ENCODE measurements around the gene H2BK1. TPM values are rescaled to one million over a fixed set of nuclear protein-coding genes. Genes with fewer than 3 reads are reported as not detected.

The H2BK1 gene
- polyA plus RNA-seq, 1 donor (not counting 4 experiments of a cell fraction or from before 2014, with no cell fraction given): not detected

DNA sequence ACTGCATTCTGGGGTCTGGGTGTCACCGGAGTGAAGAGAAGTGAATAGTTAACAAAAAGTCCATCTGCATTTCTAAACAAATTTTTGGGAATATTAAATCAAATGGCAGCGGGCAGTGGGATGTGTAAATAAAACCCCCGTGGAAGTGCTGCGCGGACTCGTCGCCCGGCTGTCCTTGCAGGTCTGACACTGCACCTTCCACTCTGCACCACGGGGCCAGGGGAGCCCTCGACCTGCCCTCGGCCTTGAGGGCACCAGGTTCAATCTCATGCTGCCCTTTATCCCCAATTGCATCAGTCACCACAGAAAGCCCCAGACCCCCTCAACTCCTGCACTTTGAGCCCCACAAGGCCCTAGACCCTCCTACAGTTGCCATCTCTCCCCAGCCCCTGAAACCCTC lies 44.6 kb upstream of the H2BK1 start:
- FAIRE-seq (no peak), DNase-seq (ENCODE audit: low read depth, low spot score) (no peak)
- Histone ChIP-seq H3K36me3 (ENCODE audit: control insufficient read depth in 2 of 2, extremely low read depth in 1 of 2, insufficient read depth in 2 of 2, low read length in 2 of 2) (no peaks in the 10 kb centered on the region), H3K27ac (ENCODE audit: control insufficient read depth, insufficient read depth, low read length) (no peak overlapping the region), H3K9me3 (ENCODE audit: control insufficient read depth, low read depth, low read length) (no peaks in the 10 kb centered on the region), H3K79me2 (ENCODE audit: control insufficient read depth, insufficient read depth, low read length) (no peaks in the 10 kb centered on the region), H3K27me3 (ENCODE audit: control insufficient read depth, extremely low read depth, insufficient read depth, low read length) (peaks cover 39% of the 10 kb centered on the region), H4K20me1 (ENCODE audit: control insufficient read depth, extremely low read depth, insufficient read depth, low read length) (no peaks in the 10 kb centered on the region), H3K4me2 (ENCODE audit: control insufficient read depth, extremely low read depth, insufficient read depth, low read depth, low read length) (no peak overlapping the region), H2AFZ (ENCODE audit: control insufficient read depth, low read length) (no peak overlapping the region), H3K4me1 (ENCODE audit: control insufficient read depth, extremely low read depth, insufficient read depth, low read length) (peaks cover 6% of the 10 kb centered on the region), H3K9me1 (ENCODE audit: control insufficient read depth, extremely low read depth, insufficient read depth, low read length) (no peaks in the 10 kb centered on the region), H3K4me3 (ENCODE audit: control insufficient read depth in 2 of 3, extremely low read depth in 1 of 3, insufficient read depth in 2 of 3, low read depth in 1 of 3, low read length in 3 of 3) (no peak overlapping the region), H3K9ac (ENCODE audit: control insufficient read depth, extremely low read depth, insufficient read depth, low read length) (no peak overlapping the region)
- TF ChIP-seq, protein P1, sequence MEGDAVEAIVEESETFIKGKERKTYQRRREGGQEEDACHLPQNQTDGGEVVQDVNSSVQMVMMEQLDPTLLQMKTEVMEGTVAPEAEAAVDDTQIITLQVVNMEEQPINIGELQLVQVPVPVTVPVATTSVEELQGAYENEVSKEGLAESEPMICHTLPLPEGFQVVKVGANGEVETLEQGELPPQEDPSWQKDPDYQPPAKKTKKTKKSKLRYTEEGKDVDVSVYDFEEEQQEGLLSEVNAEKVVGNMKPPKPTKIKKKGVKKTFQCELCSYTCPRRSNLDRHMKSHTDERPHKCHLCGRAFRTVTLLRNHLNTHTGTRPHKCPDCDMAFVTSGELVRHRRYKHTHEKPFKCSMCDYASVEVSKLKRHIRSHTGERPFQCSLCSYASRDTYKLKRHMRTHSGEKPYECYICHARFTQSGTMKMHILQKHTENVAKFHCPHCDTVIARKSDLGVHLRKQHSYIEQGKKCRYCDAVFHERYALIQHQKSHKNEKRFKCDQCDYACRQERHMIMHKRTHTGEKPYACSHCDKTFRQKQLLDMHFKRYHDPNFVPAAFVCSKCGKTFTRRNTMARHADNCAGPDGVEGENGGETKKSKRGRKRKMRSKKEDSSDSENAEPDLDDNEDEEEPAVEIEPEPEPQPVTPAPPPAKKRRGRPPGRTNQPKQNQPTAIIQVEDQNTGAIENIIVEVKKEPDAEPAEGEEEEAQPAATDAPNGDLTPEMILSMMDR (optimal IDR thresholded peaks at IDR 0.05 in 1 of 3, IDR thresholded peaks at IDR 0.05 in 1 of 3, conservative IDR thresholded peaks at IDR 0.05 in 1 of 3; ENCODE audit: extremely low read depth in 1 of 3, insufficient read depth in 2 of 3, low read length in 3 of 3): no peak
- TF ChIP-seq EZH2 (IDR thresholded peaks at IDR 0.05; ENCODE audit: low read length): no peak
- dilution Hi-C loops (cut with MboI; ENCODE audit: extremely low pct_ligation_motif_present, low sequenced_read_pairs): no loop called here

DNA sequence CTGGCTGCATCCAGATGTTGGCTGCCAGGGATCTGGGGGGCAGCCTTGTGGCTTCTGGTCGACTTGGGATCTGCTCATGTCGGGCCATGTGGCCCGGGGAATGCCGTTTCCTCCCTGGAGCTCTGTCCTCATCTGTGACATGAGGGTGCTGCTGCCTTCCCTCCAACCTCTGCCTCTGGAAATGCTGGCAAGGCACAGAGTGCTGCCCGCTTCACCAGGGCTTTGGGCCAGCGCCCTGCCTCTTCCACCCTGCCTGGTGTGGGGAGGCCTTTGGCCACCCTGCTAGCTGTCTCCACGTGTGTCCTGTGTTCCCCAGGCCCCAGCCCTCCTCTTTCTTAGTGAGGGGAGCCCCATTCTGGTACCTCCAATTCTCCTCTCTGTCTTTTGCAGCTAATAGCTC lies 44.0 kb upstream of the H2BK1 start:
- no peak overlapping the region for H3K4me3 ChIP-seq (ENCODE audit: control insufficient read depth in 2 of 3, extremely low read depth in 1 of 3, insufficient read depth in 2 of 3, low read depth in 1 of 3, low read length in 3 of 3)
- dilution Hi-C loops (cut with MboI; ENCODE audit: extremely low pct_ligation_motif_present, low sequenced_read_pairs): no loop called here
- no peaks in the 10 kb centered on the region for H4K20me1 ChIP-seq (ENCODE audit: control insufficient read depth, extremely low read depth, insufficient read depth, low read length)
- no peak for DNase-seq (ENCODE audit: low read depth, low spot score)
- H3K4me2 ChIP-seq (ENCODE audit: control insufficient read depth, extremely low read depth, insufficient read depth, low read depth, low read length): no peak overlapping the region
- FAIRE-seq: no peak
- H3K9me3 ChIP-seq (ENCODE audit: control insufficient read depth, low read depth, low read length): no peaks in the 10 kb centered on the region
- no peaks in the 10 kb centered on the region for H3K9me1 ChIP-seq (ENCODE audit: control insufficient read depth, extremely low read depth, insufficient read depth, low read length)
- TF ChIP-seq, protein P1 (optimal IDR thresholded peaks at IDR 0.05 in 1 of 3, IDR thresholded peaks at IDR 0.05 in 1 of 3, conservative IDR thresholded peaks at IDR 0.05 in 1 of 3; ENCODE audit: extremely low read depth in 1 of 3, insufficient read depth in 2 of 3, low read length in 3 of 3): no peak
- TF ChIP-seq EZH2 (IDR thresholded peaks at IDR 0.05; ENCODE audit: low read length): no peak
- H3K36me3 ChIP-seq (ENCODE audit: control insufficient read depth in 2 of 2, extremely low read depth in 1 of 2, insufficient read depth in 2 of 2, low read length in 2 of 2): no peaks in the 10 kb centered on the region
- H3K9ac ChIP-seq (ENCODE audit: control insufficient read depth, extremely low read depth, insufficient read depth, low read length): no peak overlapping the region
- peaks cover 7% of the 10 kb centered on the region for H3K4me1 ChIP-seq (ENCODE audit: control insufficient read depth, extremely low read depth, insufficient read depth, low read length)
- H3K27me3 ChIP-seq (ENCODE audit: control insufficient read depth, extremely low read depth, insufficient read depth, low read length): peaks cover 37% of the 10 kb centered on the region
- no peaks in the 10 kb centered on the region for H3K79me2 ChIP-seq (ENCODE audit: control insufficient read depth, insufficient read depth, low read length)
- no peak overlapping the region for H3K27ac ChIP-seq (ENCODE audit: control insufficient read depth, insufficient read depth, low read length)
- H2AFZ ChIP-seq (ENCODE audit: control insufficient read depth, low read length): no peak overlapping the region
